Neuron (in vitro differentiated cells): ENCODE results near the gene FITM2.
A peak's percentile ranks its signal among the peaks of the same experiment; 100 is the strongest.
"Not testable (repeated sequence)": the region's sequence is repeated elsewhere in the genome, so short reads cannot be mapped to it uniquely, and the experiment has no call there.

Source experiments
- H2AFZ ChIP-seq: one replicate; pipeline ENCODE4 v1.6.1; 2013; ENCODE audit warnings: low read depth, mild to moderate bottlenecking, inconsistent platforms, low read length, moderate library complexity
- H3K27me3 ChIP-seq: one replicate; pipeline ENCODE4 v1.6.1; 2013; ENCODE audit warnings: low read length; ENCODE audit not compliant: insufficient read depth
- H3K36me3 ChIP-seq: one replicate; pipeline ENCODE4 v1.6.1; 2013; ENCODE audit warnings: low read length; ENCODE audit not compliant: insufficient read depth
- H3K4me1 ChIP-seq: one replicate; pipeline ENCODE4 v1.6.1; 2013; ENCODE audit warnings: low read length; ENCODE audit not compliant: insufficient read depth
- H3K4me3 ChIP-seq: 2 replicates; pipeline ENCODE4 v1.5.1; 2013; ENCODE audit warnings: mild to moderate bottlenecking, low read length, moderate library complexity
- H3K9me3 ChIP-seq: one replicate; pipeline ENCODE4 v1.6.1; 2013; ENCODE audit warnings: low read length

FITM2 gene

GRCh38 chr20:44324343-44324742, 13.3 kb upstream of the FITM2 start:
- no peaks in the 10 kb centered on the region for H3K9me3 ChIP-seq
- H3K27me3 ChIP-seq = peaks cover 6% of the 10 kb centered on the region
- no peak overlapping the region for H3K4me3 ChIP-seq
- no peaks in the 10 kb centered on the region for H3K4me1 ChIP-seq
- H2AFZ ChIP-seq = no peak overlapping the region
- H3K36me3 ChIP-seq = no peaks in the 10 kb centered on the region

DNA sequence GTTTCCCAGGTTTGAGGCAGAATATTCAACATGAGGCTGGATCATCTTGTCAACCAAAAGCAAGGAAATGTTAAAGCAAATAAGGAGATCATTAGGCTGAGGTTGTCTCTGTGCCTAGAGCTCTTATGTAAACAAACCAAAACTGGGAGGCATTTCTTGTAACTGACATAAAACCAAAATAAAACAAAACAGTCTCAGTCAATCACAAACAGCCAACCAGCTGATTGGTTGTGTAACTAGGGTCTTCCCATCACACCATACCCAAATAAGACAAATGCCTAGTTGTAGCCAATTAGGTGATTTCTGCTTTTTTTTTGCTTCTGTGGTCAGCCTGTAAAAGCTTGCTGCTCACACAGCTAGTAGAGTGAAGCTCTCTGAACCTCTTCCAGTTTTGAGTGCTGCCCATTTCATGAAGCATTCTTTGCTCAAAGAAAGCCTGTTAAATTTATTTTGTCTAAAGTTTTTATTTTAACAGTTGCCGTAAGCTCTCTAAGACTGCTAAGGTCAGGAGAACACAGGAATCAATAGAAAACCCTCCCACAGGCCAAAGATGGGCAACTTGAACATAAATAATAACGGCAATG, 8.9 kb upstream of the FITM2 start:
- Histone ChIP-seq H2AFZ (no peak overlapping the region), H3K4me1 (no peaks in the 10 kb centered on the region), H3K9me3 (no peaks in the 10 kb centered on the region), H3K27me3 (no peaks in the 10 kb centered on the region), H3K4me3 (no peak overlapping the region), H3K36me3 (no peaks in the 10 kb centered on the region)

- H2AFZ ChIP-seq = no peak overlapping the region
- no peaks in the 10 kb centered on the region for H3K9me3 ChIP-seq
- H3K4me3 ChIP-seq = no peak overlapping the region
- H3K27me3 ChIP-seq = peaks cover 7% of the 10 kb centered on the region
- peaks cover 6% of the 10 kb centered on the region for H3K4me1 ChIP-seq
- no peaks in the 10 kb centered on the region for H3K36me3 ChIP-seq
Observed at GRCh38 chr20:44314870-44315269, 3.9 kb upstream of the FITM2 start.

- Histone ChIP-seq H3K4me3 (peak overlapping the region; percentile 81), H3K27me3 (peaks cover 7% of the 10 kb centered on the region), H3K9me3 (no peaks in the 10 kb centered on the region), H2AFZ (peak overlapping the region; percentile 91), H3K4me1 (peaks cover 8% of the 10 kb centered on the region), H3K36me3 (no peaks in the 10 kb centered on the region)
Observed at GRCh38 chr20:44309763-44310663, 989 bp downstream of the FITM2 start.

- Histone ChIP-seq H3K9me3 (no peaks in the 10 kb centered on the region), H3K36me3 (no peaks in the 10 kb centered on the region), H3K4me3 (no peak overlapping the region), H2AFZ (no peak overlapping the region), H3K4me1 (peaks cover 8% of the 10 kb centered on the region), H3K27me3 (no peaks in the 10 kb centered on the region)
Observed at GRCh38 chr20:44306927-44307326, 4.1 kb downstream of the FITM2 start.

- Histone ChIP-seq H2AFZ (no peak overlapping the region), H3K4me3 (no peak overlapping the region), H3K36me3 (no peaks in the 10 kb centered on the region), H3K9me3 (no peaks in the 10 kb centered on the region), H3K27me3 (no peaks in the 10 kb centered on the region), H3K4me1 (no peaks in the 10 kb centered on the region)
Observed at GRCh38 chr20:44304383-44304782, 6.6 kb downstream of the FITM2 start.

GRCh38 chr20:44302736-44303135, 8.3 kb downstream of the FITM2 start:
- no peaks in the 10 kb centered on the region for H3K9me3 ChIP-seq
- H3K4me1 ChIP-seq = no peaks in the 10 kb centered on the region
- no peaks in the 10 kb centered on the region for H3K27me3 ChIP-seq
- no peak overlapping the region for H3K4me3 ChIP-seq
- no peaks in the 10 kb centered on the region for H3K36me3 ChIP-seq
- H2AFZ ChIP-seq = no peak overlapping the region

- no peaks in the 10 kb centered on the region for H3K4me1 ChIP-seq
- no peaks in the 10 kb centered on the region for H3K27me3 ChIP-seq
- no peak overlapping the region for H3K4me3 ChIP-seq
- H3K36me3 ChIP-seq = no peaks in the 10 kb centered on the region
- H2AFZ ChIP-seq = no peak overlapping the region
- H3K9me3 ChIP-seq = no peaks in the 10 kb centered on the region
Observed at GRCh38 chr20:44302026-44302669, 8.9 kb downstream of the FITM2 start.

DNA sequence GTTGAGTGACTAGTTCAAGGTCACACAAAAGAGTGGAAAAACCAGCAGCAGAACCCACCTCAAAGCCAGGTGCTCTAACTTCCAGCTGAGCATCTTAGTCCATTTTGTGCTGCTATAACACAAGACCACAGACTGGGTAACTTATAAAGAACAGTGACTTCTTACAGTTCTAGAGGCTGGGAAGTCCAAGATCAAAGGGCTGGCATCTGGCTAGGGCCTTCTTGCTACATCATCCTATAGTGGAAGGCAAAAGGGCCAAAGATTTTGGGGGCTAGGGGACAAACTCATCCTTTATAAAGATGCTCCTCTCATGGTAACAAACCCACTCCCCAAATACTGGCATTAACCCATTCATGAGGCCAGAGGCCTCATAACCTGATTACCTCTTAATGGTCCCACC, 9.7 kb downstream of the FITM2 start:
- Histone ChIP-seq H2AFZ (no peak overlapping the region), H3K27me3 (no peaks in the 10 kb centered on the region), H3K36me3 (no peaks in the 10 kb centered on the region), H3K4me1 (no peaks in the 10 kb centered on the region), H3K4me3 (no peak overlapping the region), H3K9me3 (no peaks in the 10 kb centered on the region)

DNA sequence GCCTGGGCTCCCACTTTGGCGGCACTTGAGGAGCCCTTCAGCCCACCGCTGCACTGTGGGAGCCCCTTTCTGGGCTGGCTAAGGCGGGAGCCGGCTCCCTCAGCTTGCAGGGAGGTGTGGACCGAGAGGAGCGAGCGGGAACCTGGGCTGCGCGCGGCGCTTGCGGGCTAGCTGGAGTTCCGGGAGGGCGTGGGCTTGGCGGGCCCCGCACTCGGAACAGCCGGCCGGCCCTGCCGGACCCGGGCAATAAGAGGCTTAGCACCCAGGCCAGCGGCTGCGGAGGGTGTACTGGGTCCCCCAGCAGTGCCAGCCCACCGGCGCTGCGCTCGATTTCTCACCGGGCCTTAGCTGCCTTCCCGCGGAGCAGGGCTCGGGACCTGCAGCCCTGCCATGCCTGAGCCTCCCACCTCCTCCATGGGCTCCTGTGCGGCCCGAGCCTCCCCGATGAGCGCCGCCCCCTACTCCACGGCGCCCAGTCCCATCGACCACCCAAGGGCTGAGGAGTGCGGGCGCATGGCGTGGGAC, 11.9 kb downstream of the FITM2 start:
- H3K9me3 ChIP-seq, H3K4me3 ChIP-seq, H3K27me3 ChIP-seq, H3K36me3 ChIP-seq, H3K4me1 ChIP-seq, H2AFZ ChIP-seq: not testable (repeated sequence)

DNA sequence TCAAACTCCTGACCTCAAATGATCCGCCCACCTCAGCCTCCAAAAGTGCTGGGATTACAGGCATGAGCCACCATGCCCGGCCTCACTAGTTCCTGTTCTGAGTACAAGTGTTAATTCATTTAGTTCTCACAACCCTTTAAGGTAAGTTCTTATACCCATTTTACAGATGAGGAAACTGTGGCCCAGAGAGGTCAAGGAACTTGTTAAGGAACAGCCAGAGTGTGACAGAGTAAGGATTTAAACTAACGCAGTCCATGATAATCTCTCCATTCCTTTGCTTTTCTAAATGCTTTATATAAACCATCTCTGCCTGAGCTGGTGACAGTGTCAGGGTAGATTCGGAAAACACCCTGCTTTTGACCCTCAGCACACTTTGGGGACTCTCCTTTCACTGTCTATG, 13.3 kb downstream of the FITM2 start:
- H3K4me3 ChIP-seq = no peak overlapping the region
- no peaks in the 10 kb centered on the region for H3K4me1 ChIP-seq
- H2AFZ ChIP-seq = no peak overlapping the region
- no peaks in the 10 kb centered on the region for H3K9me3 ChIP-seq
- no peaks in the 10 kb centered on the region for H3K36me3 ChIP-seq
- no peaks in the 10 kb centered on the region for H3K27me3 ChIP-seq

DNA sequence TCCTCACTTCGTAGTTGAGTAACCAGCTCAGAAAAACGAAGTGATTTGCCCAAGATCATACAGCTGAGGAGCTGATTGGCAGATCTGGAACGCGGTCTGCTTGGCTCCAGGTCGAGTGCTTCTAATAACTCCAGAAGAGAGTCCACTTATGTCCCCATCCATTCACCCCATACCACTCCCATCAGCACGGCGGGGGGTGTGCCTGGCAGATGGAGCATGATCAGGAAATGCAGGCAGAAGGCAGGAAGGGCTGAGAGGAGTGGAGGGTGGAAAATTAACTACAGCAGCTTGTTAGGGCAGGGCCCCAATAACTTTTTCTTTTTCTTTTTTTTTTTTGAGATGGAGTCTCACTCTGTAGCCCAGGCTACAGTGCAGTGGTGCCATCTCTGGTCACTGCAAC, 15.0 kb downstream of the FITM2 start:
- Histone ChIP-seq H3K4me3 (no peak overlapping the region), H3K36me3 (no peaks in the 10 kb centered on the region), H3K27me3 (no peaks in the 10 kb centered on the region), H3K4me1 (no peaks in the 10 kb centered on the region), H2AFZ (no peak overlapping the region), H3K9me3 (no peaks in the 10 kb centered on the region)

GRCh38 chr20:44291754-44292153, 19.2 kb downstream of the FITM2 start:
- no peaks in the 10 kb centered on the region for H3K36me3 ChIP-seq
- no peaks in the 10 kb centered on the region for H3K27me3 ChIP-seq
- peaks cover 5% of the 10 kb centered on the region for H3K9me3 ChIP-seq
- H2AFZ ChIP-seq = no peak overlapping the region
- H3K4me1 ChIP-seq = no peaks in the 10 kb centered on the region
- H3K4me3 ChIP-seq = no peak overlapping the region
